Breast epithelium (tissue), 4 donors: ENCODE results near the gene TATDN2. TPM values are rescaled to one million over a fixed set of nuclear protein-coding genes. Genes with fewer than 3 reads are reported as not detected.

ENCODE experiments used
- DNase-seq, 2 donors: peaks; one replicate each; pipeline ENCODE4 v3.0.0-alpha.2; 2019; ENCODE audit warnings: low spot score in 2 of 2
- H3K27ac ChIP-seq, 2 donors: fragments of 200-600 bp; sonication (generic) in 1 of 2; one replicate each; pipeline ENCODE4 v1.5.1; 2016 to 2019; ENCODE audit warnings: mild to moderate bottlenecking in 1 of 2
- H3K27me3 ChIP-seq, 2 donors: fragments of 200-600 bp; sonication (generic) in 1 of 2; one replicate each; pipeline versions ENCODE4 v1.5.1 to v1.6.0; 2017 to 2019; ENCODE audit warnings: control low read depth in 1 of 2, mild to moderate bottlenecking in 1 of 2
- H3K36me3 ChIP-seq: fragments of 200-600 bp; one replicate; pipeline ENCODE4 v1.5.1; 2019
- H3K4me1 ChIP-seq, 2 donors: fragments of 200-600 bp; sonication (generic); one replicate each; pipeline ENCODE4 v1.5.1; 2016 to 2019; ENCODE audit warnings: control low read depth in 1 of 2
- H3K4me3 ChIP-seq, 3 donors: fragments of 200-600 bp; sonication (generic); 1 replicate in 2 of 3; 2 replicates in 1 of 3; pipeline ENCODE4 v1.5.1; 2016 to 2019; ENCODE audit warnings: mild to moderate bottlenecking in 3 of 3, moderate library complexity in 2 of 3
- H3K9me3 ChIP-seq, 2 donors: fragments of 200-600 bp; sonication (generic) in 1 of 2; one replicate each; pipeline ENCODE4 v1.5.1; 2016 to 2019; ENCODE audit warnings: control low read depth in 1 of 2
- CTCF ChIP-seq, 3 donors: fragments of 450-650 bp; IDR thresholded peaks; one replicate each; pipeline ENCODE4 v1.5.1; 2016 to 2017; ENCODE audit warnings: antibody characterized with exemption in 3 of 3, mild to moderate bottlenecking in 3 of 3, moderate library complexity in 3 of 3
- POLR2A ChIP-seq: fragments of 450-650 bp; IDR thresholded peaks from one replicate; pipeline ENCODE4 v1.6.1; 2016; ENCODE audit warnings: antibody characterized with exemption, mild to moderate bottlenecking, moderate library complexity
- POLR2AphosphoS5 ChIP-seq, 3 donors: sonication (generic); formaldehyde crosslinking; IDR thresholded peaks; one replicate each; pipeline ENCODE4 v1.6.1; 2017; ENCODE audit warnings: antibody characterized with exemption in 3 of 3
- intact Hi-C: fragments of 100-400 bp; cut with DNase I; formaldehyde crosslinking; loops from one replicate; pipeline ENCODE4 v1.15.1; 2023; ENCODE audit warnings: low total_unique reads
- total RNA-seq, 3 donors: library from RNA; depleted of rRNA; stranded (reverse); fragments of >200 nt; gene quantifications; one replicate each; pipeline ENCODE4 v1.1.0, GENCODE V29; 2016

TATDN2 gene
- total RNA-seq, 3 donors from 2014 or later, result 14.6 to 19.3 (median 18.7) TPM

GRCh38 chr3:10245081-10245712 lies 3.1 kb upstream of the TATDN2 start:
- intact Hi-C loops, result no loop called here
- DNase-seq, result no peak

GRCh38 chr3:10247679-10248183 lies 528 bp upstream of the TATDN2 start:
- Histone ChIP-seq H3K27ac (peak overlapping the region; percentile 82 to 92), H3K27me3 (no peaks in the 10 kb centered on the region), H3K9me3 (no peaks in the 10 kb centered on the region), H3K4me1 (peaks cover 0 to 6% of the 10 kb centered on the region in 2 donors), H3K4me3 (peak overlapping the region; percentile 68 to 97 (median 85)), H3K36me3 (no peaks in the 10 kb centered on the region)
- no peak for TF ChIP-seq POLR2A
- intact Hi-C loops, result no loop called here
- no peak for DNase-seq

More at GRCh38 chr3:10245081-10245712, 3.1 kb upstream of the TATDN2 start:
- TF ChIP-seq POLR2A (no peak), CTCF (IDR thresholded peaks at IDR 0.05) (no peak), POLR2AphosphoS5 (IDR thresholded peaks at IDR 0.05) (no peak)
- Histone ChIP-seq H3K4me1 (peaks cover 0 to 6% of the 10 kb centered on the region in 2 donors), H3K27ac (no peak overlapping the region), H3K27me3 (no peaks in the 10 kb centered on the region), H3K36me3 (no peaks in the 10 kb centered on the region), H3K4me3 (no peak overlapping the region), H3K9me3 (no peaks in the 10 kb centered on the region)

GRCh38 chr3:10248984-10249748 lies 907 bp downstream of the TATDN2 start:
- no peaks in the 10 kb centered on the region for H3K9me3 ChIP-seq
- intact Hi-C loops, result no loop called here
- H3K27ac ChIP-seq, result peak overlapping the region; percentile 82 to 92
- H3K36me3 ChIP-seq, result no peaks in the 10 kb centered on the region
- peaks cover 0 to 6% of the 10 kb centered on the region in 2 donors for H3K4me1 ChIP-seq
- no peak for TF ChIP-seq CTCF (IDR thresholded peaks at IDR 0.05)
- no peaks in the 10 kb centered on the region for H3K27me3 ChIP-seq
- peak in 1 of 2 donors; percentile 19 for DNase-seq
- H3K4me3 ChIP-seq, result peak overlapping the region; percentile 68 to 97 (median 85)

GRCh38 chr3:10249833-10250232 lies 1.6 kb downstream of the TATDN2 start:
- intact Hi-C loops, result no loop called here
- no peak for DNase-seq
- H3K27ac ChIP-seq, result peak overlapping the region; percentile 82 to 92
- no peaks in the 10 kb centered on the region for H3K36me3 ChIP-seq
- TF ChIP-seq POLR2AphosphoS5 (IDR thresholded peaks at IDR 0.05) (no peak), POLR2A (no peak), CTCF (IDR thresholded peaks at IDR 0.05) (no peak)
- H3K9me3 ChIP-seq, result no peaks in the 10 kb centered on the region
- peak overlapping the region; percentile 68 to 97 (median 85) for H3K4me3 ChIP-seq
- H3K4me1 ChIP-seq, result peaks cover 0 to 6% of the 10 kb centered on the region in 2 donors
- H3K27me3 ChIP-seq, result no peaks in the 10 kb centered on the region

GRCh38 chr3:10251006-10251405 lies 2.7 kb downstream of the TATDN2 start:
- DNase-seq, result no peak
- no peak overlapping the region for H3K27ac ChIP-seq
- no peaks in the 10 kb centered on the region for H3K36me3 ChIP-seq
- peaks cover 0 to 6% of the 10 kb centered on the region in 2 donors for H3K4me1 ChIP-seq
- H3K4me3 ChIP-seq, result no peak overlapping the region
- no peaks in the 10 kb centered on the region for H3K27me3 ChIP-seq
- TF ChIP-seq POLR2AphosphoS5 (IDR thresholded peaks at IDR 0.05) (no peak), POLR2A (no peak), CTCF (IDR thresholded peaks at IDR 0.05) (no peak)
- intact Hi-C loops, result no loop called here
- H3K9me3 ChIP-seq, result no peaks in the 10 kb centered on the region
